Measurements from ENCODE around the gene CGGBP1. TPM values are rescaled to one million over a fixed set of nuclear protein-coding genes. Genes with fewer than 3 reads are reported as not detected.

CGGBP1 gene
- 73.9 to 83.5 TPM (median 76.5 TPM) in 3 replicates for total RNA-seq

DNA sequence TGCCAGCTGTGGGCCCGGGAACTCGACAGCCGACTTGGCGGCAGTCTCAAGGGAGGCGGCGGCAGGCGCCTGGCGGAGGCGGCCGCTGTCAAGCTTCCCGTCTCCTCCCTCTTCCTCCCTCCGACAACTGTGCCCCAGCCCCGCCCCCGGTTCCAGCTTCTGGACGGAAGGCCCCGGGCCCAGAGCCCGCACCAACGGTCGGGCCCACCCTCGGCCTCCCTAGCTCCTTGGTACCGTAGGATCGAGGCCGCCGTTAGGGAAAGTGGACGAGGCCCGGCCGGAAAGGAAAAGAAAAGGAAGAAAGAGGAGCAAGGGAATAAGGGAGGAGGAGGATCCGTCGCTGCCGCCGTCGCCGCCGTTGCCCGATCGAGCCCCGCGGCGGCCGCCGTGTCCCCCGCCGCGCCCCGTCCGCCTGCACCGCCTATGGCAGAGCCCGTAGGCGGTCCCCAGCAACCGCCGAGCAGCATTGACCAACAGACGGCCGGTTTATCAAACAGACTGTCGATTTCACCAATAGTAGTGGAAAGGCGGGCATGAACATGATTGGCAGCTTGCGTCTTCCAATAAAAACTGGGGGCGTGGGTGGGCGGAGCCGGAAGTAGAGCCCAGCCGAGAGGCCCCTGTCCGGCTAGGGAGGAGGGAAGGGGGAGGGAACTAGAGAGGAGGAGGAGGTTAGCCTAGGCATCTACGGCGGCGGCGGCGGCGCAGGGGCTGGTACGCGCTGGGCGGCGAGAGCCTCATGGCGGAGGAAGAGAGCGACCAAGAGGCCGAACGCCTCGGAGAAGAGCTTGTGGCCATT is at the start of gene CGGBP1, which contains the start of gene ZNF654:
TSS of gene CGGBP1 (minus strand) at position 425 of the 799 bp plus-strand sequence. CDS start 3,029 bp downstream, outside the sequence.
TSS of gene ZNF654 (plus strand) at position 675 of the 799 bp plus-strand sequence. CDS start at position 740, 65 bp downstream.
- peaks cover 42% of the 10 kb centered on the region for H3K4me1 Mint-ChIP-seq
- peak within 1 kb of the TSS; percentile 94 for H3K4me3 Mint-ChIP-seq
- no peak for TF ChIP-seq CTCF (IDR thresholded peaks at IDR 0.05; ENCODE audit: unreplicated experiment)
- peak; percentile 90 to 99 for DNase-seq (ENCODE audit: low spot score in 2 of 2, unreplicated experiment in 2 of 2)
- no peaks in the 10 kb centered on the region for H3K9me3 Mint-ChIP-seq
- peak within 1 kb of the TSS; percentile 99 for H3K27ac Mint-ChIP-seq
- H3K36me3 Mint-ChIP-seq, result peaks cover 14% of the 10 kb centered on the region
- no peaks in the 10 kb centered on the region for H3K27me3 Mint-ChIP-seq (ENCODE audit: low read depth)

- DNase-seq (ENCODE audit: low spot score in 2 of 2, unreplicated experiment in 2 of 2), result no peak
- TF ChIP-seq CTCF (IDR thresholded peaks at IDR 0.05; ENCODE audit: unreplicated experiment), result no peak
- H3K27ac Mint-ChIP-seq, result no peak overlapping the region
- no peak overlapping the region for H3K4me3 Mint-ChIP-seq
- no peaks in the 10 kb centered on the region for H3K4me1 Mint-ChIP-seq
- peaks cover 18% of the 10 kb centered on the region for H3K36me3 Mint-ChIP-seq
- H3K27me3 Mint-ChIP-seq (ENCODE audit: low read depth), result no peaks in the 10 kb centered on the region
- H3K9me3 Mint-ChIP-seq, result peaks cover 12% of the 10 kb centered on the region
These were observed 46.5 kb upstream of the CGGBP1 start for GRCh38 chr3:88105325-88105724.

DNA sequence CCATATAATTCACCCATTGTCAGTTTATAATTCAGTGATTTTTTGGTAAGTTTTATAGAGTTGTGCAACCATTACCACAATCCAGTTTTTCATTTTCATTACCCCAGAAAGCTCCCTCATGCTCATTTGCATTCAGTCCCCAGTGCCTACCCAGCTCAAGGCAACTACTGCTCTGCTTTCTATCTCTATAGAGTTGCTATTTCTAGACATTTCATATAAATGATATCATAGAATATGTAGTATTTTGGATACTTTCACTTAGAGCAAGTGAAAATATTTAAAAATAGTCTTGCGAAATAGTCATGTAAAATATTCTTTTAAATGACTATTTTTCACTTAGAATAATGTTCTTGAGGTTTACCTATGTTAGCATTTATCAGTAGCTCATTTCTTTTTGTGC is 42.3 kb upstream of the CGGBP1 start:
- DNase-seq (ENCODE audit: low spot score in 2 of 2, unreplicated experiment in 2 of 2), result no peak
- H3K4me1 Mint-ChIP-seq, result no peaks in the 10 kb centered on the region
- H3K27me3 Mint-ChIP-seq (ENCODE audit: low read depth), result no peaks in the 10 kb centered on the region
- H3K27ac Mint-ChIP-seq, result no peak overlapping the region
- peaks cover 52% of the 10 kb centered on the region for H3K36me3 Mint-ChIP-seq
- H3K9me3 Mint-ChIP-seq, result peaks cover 38% of the 10 kb centered on the region
- no peak overlapping the region for H3K4me3 Mint-ChIP-seq
- no peak for TF ChIP-seq CTCF (IDR thresholded peaks at IDR 0.05; ENCODE audit: unreplicated experiment)

GRCh38 chr3:88093266-88093665 is 34.5 kb upstream of the CGGBP1 start:
- Mint-ChIP-seq H3K27me3 (ENCODE audit: low read depth) (no peaks in the 10 kb centered on the region), H3K27ac (peak overlapping the region; percentile 85), H3K9me3 (peaks cover 26% of the 10 kb centered on the region), H3K36me3 (peaks cover 47% of the 10 kb centered on the region), H3K4me1 (peaks cover 25% of the 10 kb centered on the region), H3K4me3 (no peak overlapping the region)
- no peak for TF ChIP-seq CTCF (IDR thresholded peaks at IDR 0.05; ENCODE audit: unreplicated experiment)
- DNase-seq (ENCODE audit: low spot score in 2 of 2, unreplicated experiment in 2 of 2), result no peak

- Mint-ChIP-seq H3K4me3 (no peak overlapping the region), H3K36me3 (peaks cover 38% of the 10 kb centered on the region), H3K9me3 (peaks cover 16% of the 10 kb centered on the region), H3K4me1 (peaks cover 25% of the 10 kb centered on the region), H3K27me3 (ENCODE audit: low read depth) (no peaks in the 10 kb centered on the region), H3K27ac (no peak overlapping the region)
- TF ChIP-seq CTCF (IDR thresholded peaks at IDR 0.05; ENCODE audit: unreplicated experiment), result no peak
- no peak for DNase-seq (ENCODE audit: low spot score in 2 of 2, unreplicated experiment in 2 of 2)
These were observed 33.5 kb upstream of the CGGBP1 start for GRCh38 chr3:88092270-88092669.

Measured in mesothelial cell of epicardium (in vitro differentiated cells).